Activated naive CD8-positive, alpha-beta T cell treated with anti-CD3 and anti-CD28 coated beads, Interleukin-2, amount 50 U/mL, for 24 hours (primary cell): ENCODE results near the gene CCR8.

ENCODE experiments used
- ATAC-seq: fragments of 150-1000 bp; cut with Tn5 transposase; one replicate; pipeline ENCODE4 v1.10.0; 2021
- DNase-seq: peaks from one replicate; pipeline ENCODE4 v3.0.0; 2021
- H3K27ac Mint-ChIP-seq: one replicate; pipeline ENCODE4 v1.8.0; 2021; ENCODE audit warnings: mild to moderate bottlenecking, mixed read lengths
- H3K27me3 Mint-ChIP-seq: one replicate; pipeline ENCODE4 v1.8.0; 2021; ENCODE audit warnings: mixed read lengths
- H3K36me3 Mint-ChIP-seq: one replicate; pipeline ENCODE4 v1.8.0; 2021; ENCODE audit warnings: low read depth, mixed read lengths
- H3K4me1 Mint-ChIP-seq: one replicate; pipeline ENCODE4 v1.8.0; 2021; ENCODE audit warnings: mixed read lengths
- H3K4me3 Mint-ChIP-seq: one replicate; pipeline ENCODE4 v1.8.0; 2021; ENCODE audit warnings: mild to moderate bottlenecking, moderate library complexity, mixed read lengths
- H3K9me3 Mint-ChIP-seq: one replicate; pipeline ENCODE4 v1.8.0; 2021; ENCODE audit warnings: mixed read lengths

CCR8 gene, protein sequence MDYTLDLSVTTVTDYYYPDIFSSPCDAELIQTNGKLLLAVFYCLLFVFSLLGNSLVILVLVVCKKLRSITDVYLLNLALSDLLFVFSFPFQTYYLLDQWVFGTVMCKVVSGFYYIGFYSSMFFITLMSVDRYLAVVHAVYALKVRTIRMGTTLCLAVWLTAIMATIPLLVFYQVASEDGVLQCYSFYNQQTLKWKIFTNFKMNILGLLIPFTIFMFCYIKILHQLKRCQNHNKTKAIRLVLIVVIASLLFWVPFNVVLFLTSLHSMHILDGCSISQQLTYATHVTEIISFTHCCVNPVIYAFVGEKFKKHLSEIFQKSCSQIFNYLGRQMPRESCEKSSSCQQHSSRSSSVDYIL

DNA sequence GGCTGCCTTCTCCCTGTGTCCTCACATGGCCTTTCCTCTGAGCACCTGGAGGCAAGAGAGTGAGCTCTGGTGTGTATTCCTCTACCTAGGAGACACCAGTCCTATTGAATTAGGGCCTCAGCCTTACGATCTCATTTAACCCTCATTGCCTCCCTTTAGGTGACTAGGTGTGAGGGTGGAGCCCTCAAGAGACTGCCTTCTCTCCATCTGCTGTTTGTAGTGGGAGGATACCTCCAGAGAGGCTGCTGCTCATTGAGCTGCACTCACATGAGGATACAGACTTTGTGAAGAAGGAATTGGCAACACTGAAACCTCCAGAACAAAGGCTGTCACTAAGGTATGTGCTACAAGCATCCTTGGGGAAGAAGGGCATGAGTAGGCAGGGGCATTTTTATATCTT is at the start of gene CCR8:
TSS of gene CCR8 (plus strand) at position 217 of the 400 bp plus-strand sequence. CDS start 2,623 bp downstream, outside the sequence.
- DNase-seq = no peak
- H3K4me3 Mint-ChIP-seq = peak within 1 kb of the TSS; percentile 19
- peak; percentile 11 for ATAC-seq
- no peak within 1 kb of the TSS for H3K27ac Mint-ChIP-seq
- no peaks in the 10 kb centered on the region for H3K9me3 Mint-ChIP-seq
- peaks cover 23% of the 10 kb centered on the region for H3K4me1 Mint-ChIP-seq
- no peaks in the 10 kb centered on the region for H3K27me3 Mint-ChIP-seq
- H3K36me3 Mint-ChIP-seq = no peaks in the 10 kb centered on the region

DNA sequence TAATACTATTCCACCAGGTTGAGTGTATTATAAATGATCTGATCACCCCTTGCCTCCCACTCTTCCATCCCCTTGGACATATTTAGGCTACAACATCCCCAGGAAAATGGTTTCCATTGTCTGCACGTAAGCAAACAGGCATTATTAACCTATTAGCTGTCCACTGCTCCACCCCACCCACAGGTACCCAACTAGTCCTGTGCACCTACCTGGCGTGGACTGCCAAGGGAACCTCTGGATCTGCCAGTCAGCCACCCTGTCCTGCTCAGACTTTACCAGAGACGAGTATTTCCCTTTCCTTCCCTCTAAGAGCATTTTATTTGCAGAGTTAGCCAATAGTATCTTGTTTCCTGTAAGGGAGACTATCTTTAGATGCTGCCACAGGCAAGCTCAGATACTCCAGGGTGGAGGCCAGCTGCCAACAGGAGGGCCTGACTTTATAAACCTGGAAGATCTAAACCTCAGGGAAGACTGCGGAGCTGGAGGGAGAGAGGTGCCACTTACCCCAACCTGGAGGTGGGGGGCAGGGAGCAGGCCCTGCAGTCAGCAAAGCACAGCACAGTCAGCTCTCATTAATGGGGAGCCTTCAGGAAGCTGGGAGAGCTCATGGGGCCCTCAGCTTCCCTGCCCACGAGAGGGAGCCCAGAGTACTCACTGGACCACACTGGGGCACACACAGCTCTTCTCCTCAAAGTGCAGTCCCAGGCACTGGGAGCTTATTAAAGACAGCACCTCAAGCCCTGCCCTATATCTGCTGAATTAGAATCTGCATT is 49.6 kb upstream of the CCR8 start, which contains the start of gene CX3CR1:
TSS of gene CX3CR1 (minus strand) at position 292 of the 773 bp plus-strand sequence. CDS start 13,527 bp downstream, outside the sequence.
- H3K4me3 Mint-ChIP-seq = peak within 1 kb of the TSS; percentile 55

DNA sequence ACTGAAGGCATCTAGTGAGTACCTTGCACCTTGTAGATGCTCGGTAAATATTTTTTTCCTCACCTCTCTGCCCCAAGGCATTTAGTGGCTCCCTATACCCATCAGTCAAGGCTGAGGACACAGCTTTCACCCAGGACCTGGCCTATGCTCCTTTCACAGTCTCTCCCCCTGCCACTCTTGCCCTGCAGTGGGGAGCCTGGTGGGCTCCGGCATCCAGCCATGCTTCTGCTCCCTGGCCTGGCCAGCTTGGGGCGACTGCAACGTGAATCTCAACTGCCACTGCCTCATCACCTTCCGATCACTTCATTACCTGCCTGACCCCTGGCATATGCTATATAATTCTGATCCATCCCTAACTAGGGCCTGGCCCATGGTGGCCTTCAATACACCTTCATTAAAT is 48.9 kb upstream of the CCR8 start:
- DNase-seq = no peak

More for the DNA sequence above, 49.6 kb upstream of the CCR8 start, which contains the start of gene CX3CR1:
- no peak for ATAC-seq
- no peaks in the 10 kb centered on the region for H3K9me3 Mint-ChIP-seq
- no peaks in the 10 kb centered on the region for H3K36me3 Mint-ChIP-seq
- peak within 1 kb of the TSS; percentile 9 for H3K27ac Mint-ChIP-seq
- peaks cover 26% of the 10 kb centered on the region for H3K4me1 Mint-ChIP-seq
- DNase-seq = no peak
- H3K27me3 Mint-ChIP-seq = peaks cover 2% of the 10 kb centered on the region

DNA sequence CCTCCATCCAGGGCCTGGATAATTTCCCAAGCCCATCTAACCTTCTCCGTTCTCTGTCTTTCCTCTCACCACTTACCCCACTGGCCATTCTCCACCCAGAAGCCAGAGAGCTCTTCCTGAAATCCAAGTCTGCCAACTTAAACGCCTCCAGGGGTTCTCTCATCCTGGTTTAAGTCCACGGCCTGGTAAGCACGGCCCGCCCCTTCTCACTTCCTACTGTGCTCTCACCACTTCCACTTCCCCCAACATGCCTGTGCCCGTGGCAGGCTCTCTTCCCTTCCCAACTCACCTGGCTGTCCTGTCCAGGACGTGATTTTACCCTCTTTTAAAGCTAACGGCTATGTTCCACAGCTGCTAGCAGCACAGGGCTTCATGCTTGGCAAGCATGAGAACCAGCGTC is 48.0 kb upstream of the CCR8 start:
- DNase-seq = no peak
- Mint-ChIP-seq H3K27me3 (peaks cover 2% of the 10 kb centered on the region), H3K4me3 (peak overlapping the region; percentile 13), H3K36me3 (no peaks in the 10 kb centered on the region), H3K27ac (peak overlapping the region; percentile 61), H3K4me1 (peaks cover 27% of the 10 kb centered on the region), H3K9me3 (no peaks in the 10 kb centered on the region)
- no peak for ATAC-seq

More for the DNA sequence above, 48.9 kb upstream of the CCR8 start:
- no peaks in the 10 kb centered on the region for H3K9me3 Mint-ChIP-seq
- H3K36me3 Mint-ChIP-seq = no peaks in the 10 kb centered on the region
- peaks cover 2% of the 10 kb centered on the region for H3K27me3 Mint-ChIP-seq
- H3K4me1 Mint-ChIP-seq = peaks cover 27% of the 10 kb centered on the region
- H3K27ac Mint-ChIP-seq = no peak overlapping the region
- H3K4me3 Mint-ChIP-seq = no peak overlapping the region
- ATAC-seq = no peak

DNA sequence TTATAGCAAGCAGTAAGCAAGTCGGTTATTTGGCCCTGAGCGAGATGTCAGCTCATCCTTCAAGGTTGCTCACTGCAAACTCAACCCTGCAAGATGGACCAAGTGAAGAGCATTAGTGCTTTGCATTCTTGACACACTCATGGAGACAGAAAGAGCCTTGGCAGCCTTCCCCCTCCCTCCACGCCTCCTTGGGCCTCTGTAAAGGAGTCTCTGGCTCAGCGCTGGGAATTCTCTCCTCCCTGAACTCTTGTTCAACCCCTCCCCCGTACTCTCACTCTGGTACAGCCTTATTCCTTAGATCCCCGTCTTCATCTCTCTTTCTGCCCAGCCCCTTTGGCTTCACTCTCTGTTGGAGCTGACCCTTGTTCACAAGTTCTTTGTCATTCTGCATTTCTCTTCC is 47.5 kb upstream of the CCR8 start:
- no peaks in the 10 kb centered on the region for H3K9me3 Mint-ChIP-seq
- H3K27ac Mint-ChIP-seq = no peak overlapping the region
- DNase-seq (no peak), ATAC-seq (no peak)
- peaks cover 2% of the 10 kb centered on the region for H3K27me3 Mint-ChIP-seq
- no peak overlapping the region for H3K4me3 Mint-ChIP-seq
- peaks cover 25% of the 10 kb centered on the region for H3K4me1 Mint-ChIP-seq
- no peaks in the 10 kb centered on the region for H3K36me3 Mint-ChIP-seq

DNA sequence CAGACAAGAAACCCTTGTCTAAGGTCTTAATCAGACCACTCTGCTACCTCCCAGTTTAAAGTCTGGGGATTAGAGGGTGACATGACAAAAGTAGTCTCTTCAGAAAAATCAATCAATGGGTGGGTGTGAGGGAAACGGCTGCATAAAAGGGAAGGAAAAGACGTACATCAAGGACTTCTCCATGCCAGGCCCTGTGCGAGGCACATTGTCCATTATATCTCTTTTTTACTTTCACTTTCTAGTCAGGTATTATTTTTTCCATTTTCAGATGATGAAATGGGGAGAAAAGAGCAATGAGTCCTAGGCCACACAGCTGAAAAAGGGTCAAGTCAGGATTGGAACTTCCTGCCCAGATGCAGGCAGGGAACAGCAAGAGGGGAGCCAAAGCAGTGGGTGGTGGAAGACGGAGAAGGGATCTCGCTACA is 45.0 kb upstream of the CCR8 start:
- no peak for ATAC-seq

DNA sequence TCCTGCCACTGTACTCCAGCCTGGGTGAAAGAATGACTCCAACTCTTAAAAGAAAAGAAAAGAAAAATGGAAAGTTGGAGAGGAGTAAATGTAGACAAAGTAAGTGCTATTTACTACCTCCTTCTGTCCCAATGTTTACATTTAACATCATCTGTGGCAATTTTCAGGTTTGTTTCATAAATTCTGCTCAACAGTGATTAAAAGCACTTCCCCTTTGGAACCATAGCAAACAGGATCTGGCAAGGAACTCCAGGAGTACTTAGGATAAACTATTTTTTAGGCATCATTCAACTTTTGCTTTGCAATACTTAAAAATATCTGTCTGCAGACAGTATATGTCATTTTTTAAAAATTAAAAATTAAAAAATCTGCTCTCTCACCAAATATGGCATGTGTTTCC is 44.2 kb upstream of the CCR8 start:
- Mint-ChIP-seq H3K4me3 (no peak overlapping the region), H3K4me1 (peaks cover 47% of the 10 kb centered on the region), H3K9me3 (no peaks in the 10 kb centered on the region), H3K27me3 (peaks cover 2% of the 10 kb centered on the region), H3K36me3 (no peaks in the 10 kb centered on the region), H3K27ac (no peak overlapping the region)
- DNase-seq (no peak), ATAC-seq (no peak)

More for the DNA sequence above, 45.0 kb upstream of the CCR8 start:
- Mint-ChIP-seq H3K9me3 (no peaks in the 10 kb centered on the region), H3K4me3 (peak overlapping the region; percentile 27), H3K27me3 (peaks cover 2% of the 10 kb centered on the region), H3K4me1 (peaks cover 41% of the 10 kb centered on the region), H3K27ac (peak overlapping the region; percentile 71), H3K36me3 (no peaks in the 10 kb centered on the region)
- no peak for DNase-seq

DNA sequence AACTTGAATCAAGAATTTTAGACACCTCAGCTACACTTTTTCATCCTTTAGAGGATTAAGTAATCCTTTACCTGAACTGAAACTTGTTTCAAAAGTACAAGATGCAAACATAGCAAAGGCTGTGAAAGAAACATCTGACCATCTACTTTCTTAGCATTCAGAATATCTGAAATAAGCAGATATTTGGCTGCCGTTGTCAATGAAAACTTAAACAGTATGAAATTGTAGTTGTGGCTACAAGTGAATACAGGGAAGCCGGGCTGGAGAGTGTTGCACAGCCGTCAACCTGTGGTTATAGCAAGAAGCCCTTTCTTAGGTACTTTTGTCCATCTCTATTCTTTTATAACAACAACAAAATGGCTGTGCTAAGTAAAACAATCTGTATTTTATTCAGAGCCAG is 42.7 kb upstream of the CCR8 start:
- no peak overlapping the region for H3K4me3 Mint-ChIP-seq
- no peaks in the 10 kb centered on the region for H3K36me3 Mint-ChIP-seq
- no peak for ATAC-seq
- H3K9me3 Mint-ChIP-seq = no peaks in the 10 kb centered on the region
- peaks cover 50% of the 10 kb centered on the region for H3K4me1 Mint-ChIP-seq
- no peak for DNase-seq
- H3K27me3 Mint-ChIP-seq = no peaks in the 10 kb centered on the region
- no peak overlapping the region for H3K27ac Mint-ChIP-seq

DNA sequence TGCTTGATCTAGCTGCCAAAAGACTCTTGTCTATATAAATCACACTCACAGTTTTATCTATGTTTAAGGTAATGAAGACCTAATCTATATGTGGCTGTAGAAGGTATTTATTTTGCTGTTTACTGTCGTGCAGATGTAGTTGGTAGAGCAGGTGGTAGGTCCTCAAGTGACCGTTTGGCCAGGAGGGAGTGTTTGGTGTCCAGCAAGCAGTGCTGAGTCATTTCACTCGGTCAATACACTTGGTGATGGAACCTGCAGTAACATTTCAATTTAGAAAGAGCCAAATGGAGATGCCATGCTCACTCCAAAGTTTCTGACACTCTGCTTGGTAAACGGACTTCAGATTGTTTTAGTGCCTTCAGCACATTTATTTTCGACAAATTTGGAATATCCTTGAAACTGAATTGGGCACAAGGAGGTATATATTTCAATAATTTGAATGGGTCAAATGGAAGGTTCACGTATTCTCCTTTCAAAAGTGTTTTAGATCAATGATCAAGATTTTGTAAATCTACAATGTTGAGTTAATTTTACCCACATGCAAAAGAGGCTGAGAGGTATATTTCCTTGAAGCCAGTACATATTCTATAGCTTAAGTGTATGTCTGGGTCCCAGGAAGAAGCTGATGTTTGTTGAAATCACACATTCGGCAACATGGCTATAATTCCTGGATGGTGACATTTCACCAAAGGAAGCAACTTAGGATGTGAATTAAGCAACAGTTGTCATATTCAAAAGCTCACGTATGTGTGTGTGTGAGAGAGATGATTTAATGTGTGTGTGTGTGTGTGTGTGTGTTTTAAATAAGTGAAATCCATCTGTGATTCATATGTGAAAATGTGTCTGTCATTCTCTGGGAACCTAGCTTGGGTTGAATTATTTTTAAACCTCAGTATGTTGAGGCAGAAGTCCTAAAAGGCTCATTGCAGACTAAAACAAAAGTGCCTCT is 42.0 kb upstream of the CCR8 start:
- peaks cover 52% of the 10 kb centered on the region for H3K4me1 Mint-ChIP-seq
- no peak for DNase-seq

DNA sequence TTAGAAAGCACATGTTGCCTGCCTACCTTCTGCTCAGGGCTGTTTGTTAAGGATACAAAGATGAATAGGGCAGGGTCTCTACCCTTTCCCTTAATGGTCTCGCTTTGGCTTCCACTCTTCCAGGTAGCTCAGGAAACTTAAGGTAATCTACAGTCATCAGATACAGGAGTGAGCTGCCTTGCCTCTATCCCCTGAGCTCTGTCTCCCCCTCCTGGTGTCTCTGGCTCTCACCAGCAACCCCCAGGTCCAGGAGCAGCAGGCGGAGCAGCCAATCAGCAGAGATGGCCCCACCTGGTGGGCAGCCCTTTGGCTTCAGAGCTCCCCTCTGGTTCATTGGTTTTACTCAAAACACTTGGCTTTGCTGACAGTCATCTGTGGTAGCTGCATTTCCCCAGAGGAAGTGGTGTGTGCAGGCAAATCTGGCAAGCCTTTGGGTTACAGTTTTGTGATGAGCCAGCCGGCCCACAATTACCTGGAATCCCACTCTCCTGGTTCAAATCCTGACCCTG is 41.2 kb upstream of the CCR8 start:
- Mint-ChIP-seq H3K4me3 (no peak overlapping the region), H3K9me3 (no peaks in the 10 kb centered on the region), H3K27me3 (no peaks in the 10 kb centered on the region), H3K36me3 (no peaks in the 10 kb centered on the region), H3K27ac (peak overlapping the region; percentile 35), H3K4me1 (peaks cover 53% of the 10 kb centered on the region)
- DNase-seq = peak; percentile 85
- ATAC-seq = peak; percentile 97

More for the DNA sequence above, 42.0 kb upstream of the CCR8 start:
- no peak overlapping the region for H3K27ac Mint-ChIP-seq
- ATAC-seq = no peak
- H3K9me3 Mint-ChIP-seq = no peaks in the 10 kb centered on the region
- no peaks in the 10 kb centered on the region for H3K27me3 Mint-ChIP-seq
- no peaks in the 10 kb centered on the region for H3K36me3 Mint-ChIP-seq
- no peak overlapping the region for H3K4me3 Mint-ChIP-seq

DNA sequence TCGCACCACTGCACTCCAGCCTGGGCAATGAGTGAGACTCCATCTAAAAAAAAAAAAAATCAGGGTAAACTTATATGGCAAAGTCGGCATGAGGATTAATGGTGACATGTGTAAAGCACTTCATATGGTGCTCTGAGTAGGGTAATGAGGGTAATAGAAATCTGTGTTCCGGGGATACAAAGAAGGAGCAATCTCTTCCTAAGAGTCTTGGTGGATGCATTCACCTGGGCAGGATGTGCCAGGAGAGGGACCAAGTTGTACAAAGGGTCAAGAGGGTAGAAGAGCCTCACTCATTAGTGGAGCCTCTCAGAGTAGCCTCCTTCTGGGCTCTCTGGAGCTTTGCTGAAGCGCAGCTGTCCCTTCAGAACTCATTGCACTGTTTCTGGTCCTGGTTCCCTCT is 40.4 kb upstream of the CCR8 start:
- no peaks in the 10 kb centered on the region for H3K27me3 Mint-ChIP-seq
- H3K4me1 Mint-ChIP-seq = peaks cover 51% of the 10 kb centered on the region
- H3K27ac Mint-ChIP-seq = no peak overlapping the region
- H3K36me3 Mint-ChIP-seq = no peaks in the 10 kb centered on the region
- DNase-seq = no peak
- ATAC-seq = no peak
- no peak overlapping the region for H3K4me3 Mint-ChIP-seq
- H3K9me3 Mint-ChIP-seq = no peaks in the 10 kb centered on the region

DNA sequence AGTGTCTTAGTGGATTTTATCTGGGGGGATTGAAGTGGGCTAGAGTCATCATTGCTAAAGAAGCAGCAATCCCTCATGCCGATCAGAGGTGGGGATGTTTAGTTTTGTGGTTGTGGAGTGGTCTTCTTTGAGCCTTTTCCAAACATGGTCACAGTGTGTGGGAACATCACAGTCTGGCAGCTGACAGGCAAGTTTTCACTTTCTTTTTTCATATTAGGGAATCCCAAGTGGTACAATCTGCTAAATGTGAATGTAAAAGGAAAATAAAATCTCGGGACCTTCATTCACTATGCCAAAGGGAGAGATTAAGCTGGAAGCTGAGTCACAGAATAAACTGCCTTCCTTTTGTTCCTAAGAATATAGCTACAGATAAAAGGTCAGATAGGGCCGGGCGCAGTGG is 39.3 kb upstream of the CCR8 start:
- Mint-ChIP-seq H3K4me3 (no peak overlapping the region), H3K27ac (peak overlapping the region; percentile 15), H3K4me1 (peaks cover 54% of the 10 kb centered on the region), H3K9me3 (no peaks in the 10 kb centered on the region), H3K27me3 (no peaks in the 10 kb centered on the region), H3K36me3 (no peaks in the 10 kb centered on the region)
- ATAC-seq (no peak), DNase-seq (no peak)

DNA sequence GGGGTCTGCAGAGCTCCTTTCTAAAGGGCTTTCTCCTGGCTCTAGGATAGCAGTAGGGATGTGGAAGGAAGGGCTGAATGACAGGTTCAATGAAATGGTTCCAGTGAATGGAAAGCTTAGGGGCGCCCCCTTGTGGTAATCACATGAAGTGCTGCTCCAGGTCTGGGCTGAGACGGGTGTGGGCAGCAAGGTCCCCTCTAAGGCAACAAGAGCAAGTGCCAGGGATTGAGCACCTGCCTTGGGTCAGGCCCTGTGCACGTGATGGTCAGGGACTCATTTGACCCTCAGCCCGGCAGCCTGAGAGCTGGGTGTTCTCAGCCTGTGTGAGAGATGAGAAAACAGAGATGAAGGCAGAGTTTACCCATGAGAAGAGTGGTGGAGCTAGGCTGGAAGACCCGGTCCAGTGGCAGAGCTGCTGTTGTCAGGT is 37.6 kb upstream of the CCR8 start:
- no peaks in the 10 kb centered on the region for H3K9me3 Mint-ChIP-seq
- H3K4me3 Mint-ChIP-seq = no peak overlapping the region
- no peaks in the 10 kb centered on the region for H3K27me3 Mint-ChIP-seq
- DNase-seq = peak; percentile 83
- no peaks in the 10 kb centered on the region for H3K36me3 Mint-ChIP-seq
- peak; percentile 25 for ATAC-seq
- peaks cover 64% of the 10 kb centered on the region for H3K4me1 Mint-ChIP-seq
- H3K27ac Mint-ChIP-seq = no peak overlapping the region

DNA sequence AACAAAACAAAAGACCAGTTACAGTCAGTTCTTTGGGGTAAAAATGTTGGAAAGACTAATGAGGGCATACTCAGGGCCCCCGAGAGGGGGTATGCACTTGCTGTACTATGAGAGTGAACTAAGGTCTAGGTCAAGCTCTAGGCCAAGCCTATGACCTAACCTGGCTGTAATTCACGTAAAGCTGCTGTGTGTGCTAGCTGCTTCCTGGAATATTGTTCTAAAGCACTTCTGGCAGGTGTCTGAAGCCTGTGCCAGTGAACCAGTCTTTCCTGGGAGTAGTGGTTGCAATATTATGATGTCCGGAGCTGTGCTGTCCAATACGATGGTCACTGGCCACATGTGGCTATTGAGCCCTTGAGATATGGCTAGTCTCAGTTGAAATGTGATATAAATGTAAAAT is 36.5 kb upstream of the CCR8 start:
- Mint-ChIP-seq H3K4me3 (no peak overlapping the region), H3K36me3 (no peaks in the 10 kb centered on the region), H3K9me3 (no peaks in the 10 kb centered on the region), H3K27me3 (no peaks in the 10 kb centered on the region), H3K27ac (no peak overlapping the region), H3K4me1 (peaks cover 61% of the 10 kb centered on the region)
- no peak for ATAC-seq
- DNase-seq = no peak
